ENCODE results near the gene IQCF2. TPM values are rescaled to one million over a fixed set of nuclear protein-coding genes. Genes with fewer than 3 reads are reported as not detected.

Gene IQCF2
- polyA plus RNA-seq, 3 donors, result not detected

GRCh38 chr3:51819151-51819550 lies 42.3 kb upstream of the IQCF2 start:
- no peak overlapping the region for H2AFZ ChIP-seq (ENCODE audit: insufficient read depth, low read depth, low read length, poor library complexity, severe bottlenecking)
- WGBS (ENCODE audit: insufficient coverage), result 95% methylated on average over 15 of the region's 15 CpGs
- no peaks in the 10 kb centered on the region for H3K27me3 ChIP-seq (ENCODE audit: control insufficient read depth in 2 of 2, insufficient read depth in 2 of 2, low read length in 2 of 2)
- H3K9me3 ChIP-seq (replicated peaks in 1 of 2; ENCODE audit: control insufficient read depth in 1 of 2, insufficient read depth in 1 of 2, low read length in 2 of 2), result no peaks in the 10 kb centered on the region
- no peaks in the 10 kb centered on the region for H3K36me3 ChIP-seq (replicated peaks in 1 of 2; ENCODE audit: control insufficient read depth in 1 of 2, insufficient read depth in 2 of 2, low read length in 2 of 2)
- no peak overlapping the region for H3K9ac ChIP-seq (ENCODE audit: insufficient read depth, low read length, poor library complexity, severe bottlenecking)
- no peak for DNase-seq
- H3K9me3 Mint-ChIP-seq, result peaks cover 2 to 14% (median 4%) of the 10 kb centered on the region in 7 donors
- no peaks in the 10 kb centered on the region for H3K4me1 ChIP-seq (ENCODE audit: control insufficient read depth in 1 of 2, insufficient read depth in 2 of 2, low read length in 2 of 2)
- no peak overlapping the region for H3K27ac Mint-ChIP-seq
- no peaks in the 10 kb centered on the region for H3K79me2 ChIP-seq (ENCODE audit: insufficient read depth, low read length)
- no peaks in the 10 kb centered on the region for H3K36me3 Mint-ChIP-seq
- no peaks in the 10 kb centered on the region for H3K4me1 Mint-ChIP-seq
- no peaks in the 10 kb centered on the region for H4K20me1 ChIP-seq (ENCODE audit: insufficient read depth, low read length)
- no peak for TF ChIP-seq CTCF (IDR thresholded peaks at IDR 0.05)
- no peak overlapping the region for H3K27ac ChIP-seq (ENCODE audit: low read depth in 1 of 2, low read length in 2 of 2)
- H3K4me3 ChIP-seq (replicated peaks in 1 of 3; ENCODE audit: low read depth in 2 of 3, low read length in 3 of 3), result no peak overlapping the region
- H3K4me3 Mint-ChIP-seq, result no peak overlapping the region
- no peak overlapping the region for H3K4me2 ChIP-seq (replicated peaks; ENCODE audit: extremely low read depth, low read length, poor library complexity, severe bottlenecking)
- H3K27me3 Mint-ChIP-seq (ENCODE audit: low read depth in 3 of 3), result peaks cover 4 to 12% (median 11%) of the 10 kb centered on the region in 3 donors
- intact Hi-C loops (cut with micrococcal nuclease), result no loop called here

DNA sequence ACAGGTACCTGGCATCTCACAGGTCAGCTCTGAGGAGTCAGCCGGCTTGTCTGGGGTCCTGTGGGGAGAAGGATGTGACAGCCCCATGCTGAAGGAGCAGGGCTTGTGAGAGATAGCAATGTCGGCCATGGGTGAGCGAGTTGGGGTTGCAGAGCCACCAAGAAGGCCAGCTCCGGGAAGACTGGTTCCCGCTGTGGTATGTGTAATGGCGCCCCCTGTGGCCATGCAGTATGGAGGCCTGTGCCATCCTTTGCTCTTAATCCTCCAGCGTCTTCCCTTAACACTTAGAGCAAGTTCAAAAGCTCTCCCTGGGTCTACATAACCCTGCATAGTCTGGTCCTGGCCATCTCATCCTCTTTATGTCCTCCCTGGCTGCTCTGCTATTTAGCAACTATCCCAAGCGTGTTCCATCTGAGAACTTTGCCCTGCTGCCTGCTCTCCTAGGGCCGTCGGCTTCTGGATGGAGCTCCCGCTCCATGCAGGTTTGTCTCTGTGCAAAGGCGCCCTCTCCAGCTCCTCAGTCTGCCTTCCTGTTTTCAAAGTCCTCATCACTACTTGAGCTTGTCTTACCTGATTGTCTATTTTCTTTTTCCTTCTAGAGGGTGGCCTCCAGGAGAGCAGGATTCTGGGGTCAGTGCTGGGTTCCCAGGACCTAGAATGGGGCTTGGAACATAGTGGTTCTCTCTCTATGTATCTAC lies 41.6 kb upstream of the IQCF2 start:
- H3K4me3 Mint-ChIP-seq, result no peak overlapping the region
- 50% methylated on average over 11 of the region's 12 CpGs for WGBS (ENCODE audit: insufficient coverage)

More for the DNA sequence above, 41.6 kb upstream of the IQCF2 start:
- H2AFZ ChIP-seq (ENCODE audit: insufficient read depth, low read depth, low read length, poor library complexity, severe bottlenecking), result no peak overlapping the region
- no peak overlapping the region for H3K4me2 ChIP-seq (replicated peaks; ENCODE audit: extremely low read depth, low read length, poor library complexity, severe bottlenecking)
- H3K27me3 ChIP-seq (ENCODE audit: control insufficient read depth in 2 of 2, insufficient read depth in 2 of 2, low read length in 2 of 2), result no peaks in the 10 kb centered on the region
- Mint-ChIP-seq H3K4me1 (no peaks in the 10 kb centered on the region), H3K27ac (no peak overlapping the region), H3K9me3 (peaks cover 2 to 14% (median 4%) of the 10 kb centered on the region in 7 donors), H3K27me3 (ENCODE audit: low read depth in 3 of 3) (peaks cover 3 to 13% (median 12%) of the 10 kb centered on the region in 3 donors), H3K36me3 (no peaks in the 10 kb centered on the region)
- DNase-seq, result no peak
- H3K9ac ChIP-seq (ENCODE audit: insufficient read depth, low read length, poor library complexity, severe bottlenecking), result no peak overlapping the region
- no peaks in the 10 kb centered on the region for H3K9me3 ChIP-seq (replicated peaks in 1 of 2; ENCODE audit: control insufficient read depth in 1 of 2, insufficient read depth in 1 of 2, low read length in 2 of 2)
- H3K27ac ChIP-seq (ENCODE audit: low read depth in 1 of 2, low read length in 2 of 2), result no peak overlapping the region
- H3K79me2 ChIP-seq (ENCODE audit: insufficient read depth, low read length), result no peaks in the 10 kb centered on the region
- no peaks in the 10 kb centered on the region for H4K20me1 ChIP-seq (ENCODE audit: insufficient read depth, low read length)
- H3K36me3 ChIP-seq (replicated peaks in 1 of 2; ENCODE audit: control insufficient read depth in 1 of 2, insufficient read depth in 2 of 2, low read length in 2 of 2), result no peaks in the 10 kb centered on the region
- H3K4me1 ChIP-seq (ENCODE audit: control insufficient read depth in 1 of 2, insufficient read depth in 2 of 2, low read length in 2 of 2), result no peaks in the 10 kb centered on the region
- intact Hi-C loops (cut with micrococcal nuclease), result no loop called here
- H3K4me3 ChIP-seq (replicated peaks in 1 of 3; ENCODE audit: low read depth in 2 of 3, low read length in 3 of 3), result no peak overlapping the region
- TF ChIP-seq CTCF (IDR thresholded peaks at IDR 0.05), result peak; percentile 37

Measured in CD14-positive monocyte (primary cell).